H1 (cell line): ENCODE data around the gene NFAT5. TPM values are rescaled to one million over a fixed set of nuclear protein-coding genes. Genes with fewer than 3 reads are reported as not detected.
A peak's percentile ranks its signal among the peaks of the same experiment; 100 is the strongest.

ENCODE experiments used
- CTCF ChIA-PET: fragments of 300-600 bp; sonication (Branson Sonifier 250); formaldehyde crosslinking; loops from one replicate; lab custom pipeline; 2021; ENCODE audit not compliant: partially characterized antibody; lab: Charles Lee
- POLR2A ChIA-PET: fragments of 300-600 bp; sonication (Branson Sonifier 250); formaldehyde crosslinking; loops from one replicate; lab custom pipeline; 2021; ENCODE audit warnings: inconsistent platforms; ENCODE audit not compliant: partially characterized antibody; lab: Charles Lee
- DNase-seq, 2 experiments: peaks; one replicate each; pipeline versions ENCODE4 v3.0.0 to v3.0.0-alpha.2; 2010 to 2022; ENCODE audit warnings: low spot score in 2 of 2, low read depth in 1 of 2, mixed read lengths in 1 of 2
- FAIRE-seq: peaks from 2 replicates; lab custom pipeline; 2011; peaks lifted over from hg19 to GRCh38; lab: Jason Lieb, UNC
- H2AFZ ChIP-seq: 2 replicates; pipeline ENCODE4 v1.8.1; 2012; ENCODE audit warnings: low read length, inconsistent platforms
- H2AK5ac ChIP-seq: 2 replicates; pipeline ENCODE4 v1.6.1; 2013; ENCODE audit warnings: low read depth, low read length
- H2BK120ac ChIP-seq: replicated peaks from 2 replicates; pipeline ENCODE3; 2013; ENCODE audit warnings: low read depth, low read length, inconsistent platforms
- H2BK12ac ChIP-seq: 2 replicates; pipeline ENCODE4 v1.6.1; 2013; ENCODE audit warnings: low read depth, low read length
- H2BK15ac ChIP-seq: 2 replicates; pipeline ENCODE4 v1.6.1; 2013; ENCODE audit warnings: low read length
- H2BK20ac ChIP-seq: 2 replicates; pipeline ENCODE4 v1.6.1; 2013; ENCODE audit warnings: low read length
- H2BK5ac ChIP-seq: 2 replicates; pipeline ENCODE4 v1.6.1; 2013; ENCODE audit warnings: low read depth, low read length
- H3K14ac ChIP-seq: 2 replicates; pipeline ENCODE4 v1.6.1; 2013; ENCODE audit warnings: inconsistent platforms; ENCODE audit not compliant: insufficient read length
- H3K18ac ChIP-seq: 2 replicates; pipeline ENCODE4 v1.6.1; 2013; ENCODE audit warnings: low read length; ENCODE audit errors: extremely low read depth
- H3K23ac ChIP-seq: 2 replicates; pipeline ENCODE4 v1.6.1; 2013; ENCODE audit warnings: inconsistent platforms; ENCODE audit not compliant: insufficient read length
- H3K23me2 ChIP-seq: 2 replicates; pipeline ENCODE4 v1.6.1; 2013; ENCODE audit warnings: low read depth, low read length
- H3K27ac ChIP-seq: 2 replicates; pipeline ENCODE4 v1.6.1; 2011; ENCODE audit warnings: low read depth, low read length, inconsistent platforms
- H3K27me3 ChIP-seq, 4 experiments: replicated peaks in 1 of 4; 1 replicate in 1 of 4; 2 replicates in 3 of 4; pipeline versions ENCODE4 v1.6.1 to v1.8.1; 2011 to 2013; ENCODE audit warnings: low read length in 3 of 4, mild to moderate bottlenecking in 3 of 4, inconsistent platforms in 2 of 4, mixed read lengths in 2 of 4, moderate library complexity in 1 of 4; ENCODE audit not compliant: control insufficient read depth in 3 of 4, insufficient read depth in 3 of 4; ENCODE audit errors: extremely low read depth in 1 of 4
- H3K36me3 ChIP-seq, 4 experiments: 2 replicates each; pipeline versions ENCODE4 v1.6.1 to v1.8.1; 2011 to 2013; ENCODE audit warnings: mild to moderate bottlenecking in 4 of 4, low read length in 3 of 4, moderate library complexity in 2 of 4, control low read depth in 1 of 4, inconsistent platforms in 1 of 4; ENCODE audit not compliant: insufficient read depth in 4 of 4, control insufficient read depth in 2 of 4
- H3K4ac ChIP-seq: replicated peaks from 2 replicates; pipeline ENCODE3; 2013; ENCODE audit warnings: low read length, low read depth, mixed read lengths, inconsistent platforms; ENCODE audit not compliant: insufficient read length
- H3K4me1 ChIP-seq, 4 experiments: replicated peaks in 1 of 4; 1 replicate in 1 of 4; 2 replicates in 3 of 4; pipeline versions ENCODE4 v1.6.1 to v1.8.1; 2011 to 2013; ENCODE audit warnings: low read length in 3 of 4, inconsistent platforms in 2 of 4, mixed read lengths in 1 of 4; ENCODE audit not compliant: insufficient read depth in 4 of 4, control insufficient read depth in 3 of 4
- H3K4me2 ChIP-seq, 2 experiments: 2 replicates each; pipeline versions ENCODE4 v1.6.1 to v1.8.1; 2011 to 2013; ENCODE audit warnings: low read depth in 2 of 2, low read length in 2 of 2, control low read depth in 1 of 2, inconsistent platforms in 1 of 2, mild to moderate bottlenecking in 1 of 2; ENCODE audit not compliant: insufficient read depth in 1 of 2
- H3K4me3 ChIP-seq, 4 experiments: fragments of 200-600, 300-600 bp in 1 of 4; sonication (generic), shearing (Covaris generic), sonication (Bioruptor Twin) in 1 of 4; 2 replicates each; pipeline versions ENCODE4 v1.5.1 to v1.8.1; 2011 to 2016; ENCODE audit warnings: low read length in 4 of 4, low read depth in 3 of 4, control low read depth in 2 of 4, inconsistent platforms in 2 of 4, mild to moderate bottlenecking in 2 of 4, mixed read lengths in 1 of 4, moderate library complexity in 1 of 4; ENCODE audit not compliant: insufficient read depth in 2 of 4; ENCODE audit errors: extremely low read depth in 1 of 4
- H3K56ac ChIP-seq: replicated peaks from 2 replicates; pipeline ENCODE3; 2013; ENCODE audit warnings: low read depth, mild to moderate bottlenecking, mixed read lengths, low read length, inconsistent platforms; ENCODE audit not compliant: insufficient read length
- H3K79me1 ChIP-seq: 2 replicates; pipeline ENCODE4 v1.6.1; 2013; ENCODE audit warnings: low read depth, low read length, control low read depth
- H3K79me2 ChIP-seq, 2 experiments: 2 replicates each; pipeline versions ENCODE4 v1.6.1 to v1.8.1; 2012 to 2013; ENCODE audit warnings: low read length in 2 of 2, mild to moderate bottlenecking in 2 of 2, inconsistent platforms in 1 of 2; ENCODE audit not compliant: insufficient read depth in 2 of 2, control insufficient read depth in 1 of 2
- H3K9ac ChIP-seq, 4 experiments: replicated peaks in 1 of 4; 1 replicate in 1 of 4; 2 replicates in 3 of 4; pipeline versions ENCODE4 v1.6.1 to v1.8.1; 2011 to 2013; ENCODE audit warnings: low read depth in 3 of 4, low read length in 3 of 4, control low read depth in 2 of 4, mild to moderate bottlenecking in 2 of 4, moderate library complexity in 2 of 4, inconsistent platforms in 1 of 4; ENCODE audit errors: extremely low read depth in 1 of 4
- H3K9me3 ChIP-seq, 2 experiments: 2 replicates each; pipeline versions ENCODE4 v1.6.1 to v1.8.1; 2012 to 2013; ENCODE audit warnings: mild to moderate bottlenecking in 2 of 2, moderate library complexity in 2 of 2, control low read depth in 1 of 2, inconsistent platforms in 1 of 2, low read depth in 1 of 2, low read length in 1 of 2, mixed read lengths in 1 of 2; ENCODE audit not compliant: insufficient read depth in 2 of 2
- H4K20me1 ChIP-seq, 2 experiments: replicated peaks in 1 of 2; 2 replicates each; pipeline versions ENCODE3 to v1.8.1; 2011 to 2013; ENCODE audit warnings: inconsistent platforms in 2 of 2, low read length in 2 of 2, mild to moderate bottlenecking in 1 of 2; ENCODE audit not compliant: insufficient read depth in 2 of 2, control insufficient read depth in 1 of 2
- H4K5ac ChIP-seq: 2 replicates; pipeline ENCODE4 v1.6.1; 2013; ENCODE audit warnings: low read length, low read depth, mixed read lengths, inconsistent platforms; ENCODE audit not compliant: insufficient read length
- H4K8ac ChIP-seq: 2 replicates; pipeline ENCODE4 v1.8.0; 2013; ENCODE audit warnings: mild to moderate bottlenecking, moderate library complexity, low read length, inconsistent platforms; ENCODE audit not compliant: insufficient read depth; ENCODE audit errors: extremely low read depth
- H4K91ac ChIP-seq: replicated peaks from 2 replicates; pipeline ENCODE3; 2013; ENCODE audit warnings: low read length, mixed read lengths, inconsistent platforms; ENCODE audit not compliant: insufficient read length
- SIRT6 ChIP-seq: IDR thresholded peaks from one replicate; pipeline ENCODE4 v1.7.1; 2012; ENCODE audit warnings: low read length, inconsistent platforms
- WGBS, 2 experiments: shearing (Covaris generic) in 1 of 2; methylation state at CpG; one replicate each; pipeline versions ENCODE4 v1.1.6 to v1.1.7; 2013 to 2015; ENCODE audit warnings: low lambda C conversion rate in 2 of 2, mixed read lengths in 2 of 2, inconsistent platforms in 1 of 2, low coverage in 1 of 2, missing lambda C conversion rate in 1 of 2; ENCODE audit not compliant: insufficient replicate concordance in 2 of 2, insufficient coverage in 1 of 2, insufficient read length in 1 of 2; ENCODE audit errors: extremely low coverage in 1 of 2, missing lambda C conversion rate in 1 of 2; 5-methylcytosine and 5-hydroxymethylcytosine counted together
- polyA plus RNA-seq, 7 experiments: library from polyadenylated mRNA; depleted of rRNA in 3 of 7; stranded (reverse) in 5 of 7; unstranded in 2 of 7; fragments of >200 nt in 5 of 7; fragments of 200-250 nt in 2 of 7; gene quantifications; 1 replicate in 5 of 7; 2 replicates in 1 of 7; 4 replicates in 1 of 7; pipeline versions ENCODE4 v1.2.1 to v1.2.3, GENCODE V29; 2011 to 2013; ENCODE audit warnings: missing spikeins in 2 of 7, mixed read lengths in 2 of 7
- total RNA-seq: library from RNA; stranded (reverse); fragmentation: NEBNext Ultra II Directional; extraction: Animal tissue kit (Norgen Biotek cat#: 25700); gene quantifications from 2 replicates; pipeline ENCODE4 v1.2.1, GENCODE V29; 2021

Gene NFAT5
- total and polyA plus RNA-seq, 2 of the 8 experiments (the other 6 are each of a cell fraction or from before 2014, with no cell fraction given) = 8.9 to 29.0 TPM

DNA sequence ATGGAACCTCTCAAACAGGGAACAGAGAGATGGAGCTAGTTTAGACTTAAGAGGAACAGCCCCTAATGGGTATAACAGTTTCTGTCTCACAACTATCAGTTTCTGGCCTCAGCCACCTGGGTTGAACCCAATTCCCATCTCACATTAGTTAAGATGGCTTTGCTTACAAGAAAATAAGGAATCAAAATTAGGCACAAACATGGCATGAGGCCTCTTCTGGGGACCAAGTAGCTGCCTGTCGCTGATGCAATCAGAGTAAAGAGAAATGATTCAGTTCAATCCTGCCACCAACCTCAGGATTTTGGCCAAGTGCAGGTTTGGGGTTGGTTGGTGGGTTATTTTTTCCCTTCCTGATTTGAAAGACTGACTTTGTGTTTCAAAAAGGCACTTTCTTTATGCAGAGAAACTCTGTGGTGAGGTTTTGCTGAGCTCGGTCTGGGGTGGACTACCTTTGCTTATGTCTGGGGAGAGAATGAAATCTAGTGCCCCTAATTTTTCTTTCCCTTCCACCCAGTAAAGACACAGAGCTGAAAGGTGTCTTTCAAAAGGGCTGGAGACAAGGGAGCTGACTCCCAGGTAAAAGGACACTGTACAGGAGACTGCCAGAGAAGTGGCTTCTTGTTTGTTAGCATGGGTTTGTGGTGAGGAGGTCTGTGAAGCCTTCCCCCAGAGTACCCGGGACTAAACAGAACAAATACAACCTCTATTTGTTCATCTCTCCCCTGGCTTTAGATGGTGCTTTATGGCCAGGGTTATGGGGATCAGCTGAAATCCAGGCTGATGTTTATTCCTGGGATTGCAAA lies 44.8 kb upstream of the NFAT5 start:
- no peak overlapping the region for H2AK5ac ChIP-seq
- no peak overlapping the region; the same call in 1 of the 2 replicates for H2BK12ac ChIP-seq
- H4K20me1 ChIP-seq = no peaks in the 10 kb centered on the region
- no peak overlapping the region for H3K4me3 ChIP-seq
- H3K23me2 ChIP-seq = no peaks in the 10 kb centered on the region
- H3K4me2 ChIP-seq = no peak overlapping the region
- no peaks in the 10 kb centered on the region for H3K36me3 ChIP-seq
- H2BK15ac ChIP-seq = 0 out of 2 replicates have a peak overlapping the region, but pooled peaks have one; percentile 25
- no peak overlapping the region for H3K23ac ChIP-seq
- H3K4ac ChIP-seq = no peak overlapping the region
- no peaks in the 10 kb centered on the region for H3K9me3 ChIP-seq
- DNase-seq = no peak
- no peak for FAIRE-seq
- no peak overlapping the region for H4K91ac ChIP-seq
- no peak overlapping the region for H4K8ac ChIP-seq
- CTCF ChIA-PET = interaction anchor here (0.6 to 2.4 kb wide), 4 partner anchors 24 to 403 kb away, joined by 3 to 7 read pairs (median 3); no protein-coding TSS in a partner anchor
- H2AFZ ChIP-seq = peak overlapping the region; percentile 77; the same call in 1 of the 2 replicates
- POLR2A ChIA-PET = interaction anchor here (1.4 to 2.1 kb wide), 2 partner anchors 9 to 10 kb away, joined by 4 to 7 read pairs; no protein-coding TSS in a partner anchor
- H3K9ac ChIP-seq = no peak overlapping the region
- no peak overlapping the region for H4K5ac ChIP-seq
- H3K4me1 ChIP-seq = peaks cover 0 to 2% (median 0%) of the 10 kb centered on the region in 4 experiments; a peak in 1 of 7 replicates
- no peak overlapping the region for H3K18ac ChIP-seq
- no peak overlapping the region for H2BK5ac ChIP-seq
- no peak overlapping the region for H3K56ac ChIP-seq
- no peak overlapping the region for H2BK120ac ChIP-seq
- no peaks in the 10 kb centered on the region for H3K79me2 ChIP-seq
- H3K27ac ChIP-seq = no peak overlapping the region
- no peaks in the 10 kb centered on the region for H3K27me3 ChIP-seq
- H3K79me1 ChIP-seq = no peaks in the 10 kb centered on the region
- H2BK20ac ChIP-seq = no peak overlapping the region
- WGBS, 2 experiments = 91% methylated on average over 3 of the region's 3 CpGs; no CpG with 5 or more reads in 1 of the 2 experiments
- no peak overlapping the region for H3K14ac ChIP-seq
- TF ChIP-seq SIRT6 = no peak
